H9 (cell line): ENCODE data around the gene DCAF11. TPM values are rescaled to one million over a fixed set of nuclear protein-coding genes. Genes with fewer than 3 reads are reported as not detected.

ENCODE experiments used
- DNase-seq: peaks from one replicate; pipeline ENCODE4 v3.0.0-alpha.2; 2017
- H2AFZ ChIP-seq: one replicate; pipeline ENCODE4 v1.6.1; 2013; ENCODE audit warnings: mild to moderate bottlenecking, low read length, control low read depth, moderate library complexity
- H2AK5ac ChIP-seq: 2 replicates; pipeline ENCODE4 v1.6.1; 2013; ENCODE audit warnings: low read length, control low read depth, mixed read lengths; ENCODE audit not compliant: insufficient read length
- H2BK120ac ChIP-seq: one replicate; pipeline ENCODE4 v1.6.1; 2013; ENCODE audit warnings: low read depth, mild to moderate bottlenecking, low read length, control low read depth, inconsistent platforms; ENCODE audit not compliant: poor library complexity, severe bottlenecking
- H2BK12ac ChIP-seq: 2 replicates; pipeline ENCODE4 v1.6.1; 2013; ENCODE audit warnings: low read length, control low read depth, mixed read lengths, low read depth; ENCODE audit not compliant: insufficient read length
- H2BK15ac ChIP-seq: 2 replicates; pipeline ENCODE4 v1.6.1; 2013; ENCODE audit warnings: low read depth, low read length, control low read depth
- H2BK20ac ChIP-seq: one replicate; pipeline ENCODE4 v1.6.1; 2013; ENCODE audit warnings: low read depth, mild to moderate bottlenecking, low read length, control low read depth, inconsistent platforms; ENCODE audit not compliant: poor library complexity, severe bottlenecking
- H2BK5ac ChIP-seq: 2 replicates; pipeline ENCODE4 v1.6.1; 2013; ENCODE audit warnings: low read length, control low read depth, mixed read lengths; ENCODE audit not compliant: insufficient read length
- H3K14ac ChIP-seq: 2 replicates; pipeline ENCODE4 v1.6.1; 2013; ENCODE audit warnings: low read length, control low read depth; ENCODE audit not compliant: insufficient read depth
- H3K18ac ChIP-seq: 2 replicates; pipeline ENCODE4 v1.6.1; 2013; ENCODE audit warnings: low read depth, mild to moderate bottlenecking, mixed read lengths, low read length, control low read depth; ENCODE audit not compliant: insufficient read length
- H3K23ac ChIP-seq: 2 replicates; pipeline ENCODE4 v1.6.1; 2013; ENCODE audit warnings: low read length, control low read depth, mixed read lengths, low read depth; ENCODE audit not compliant: insufficient read length
- H3K23me2 ChIP-seq: 2 replicates; pipeline ENCODE4 v1.6.1; 2013; ENCODE audit warnings: low read depth, mild to moderate bottlenecking, mixed read lengths, low read length, control low read depth; ENCODE audit not compliant: insufficient read length, poor library complexity, severe bottlenecking
- H3K27ac ChIP-seq: 2 replicates; pipeline ENCODE4 v1.5.1; 2013; ENCODE audit warnings: low read length, control low read depth, mixed read lengths, low read depth; ENCODE audit not compliant: insufficient read length
- H3K27me3 ChIP-seq: 2 replicates; pipeline ENCODE4 v1.6.1; 2013; ENCODE audit warnings: low read length, control low read depth, inconsistent platforms; ENCODE audit not compliant: insufficient read depth
- H3K4ac ChIP-seq: 2 replicates; pipeline ENCODE4 v1.6.1; 2013; ENCODE audit warnings: low read depth, mild to moderate bottlenecking, control low read depth, inconsistent platforms, low read length, moderate library complexity
- H3K4me1 ChIP-seq: 2 replicates; pipeline ENCODE4 v1.6.1; 2013; ENCODE audit warnings: low read length, control low read depth, inconsistent platforms; ENCODE audit not compliant: insufficient read depth
- H3K4me2 ChIP-seq: 2 replicates; pipeline ENCODE4 v1.6.1; 2013; ENCODE audit warnings: low read length, control low read depth, mixed read lengths; ENCODE audit not compliant: insufficient read length, insufficient read depth
- H3K56ac ChIP-seq: 2 replicates; pipeline ENCODE4 v1.6.1; 2013; ENCODE audit warnings: low read depth, mild to moderate bottlenecking, mixed read lengths, low read length, control low read depth; ENCODE audit not compliant: insufficient read length
- H3K79me1 ChIP-seq: 2 replicates; pipeline ENCODE4 v1.6.1; 2013; ENCODE audit warnings: low read depth, mild to moderate bottlenecking, moderate library complexity, low read length, control low read depth, inconsistent platforms; ENCODE audit not compliant: insufficient read depth, poor library complexity, severe bottlenecking
- H3K79me2 ChIP-seq: 2 replicates; pipeline ENCODE4 v1.6.1; 2013; ENCODE audit warnings: low read length, control low read depth, inconsistent platforms; ENCODE audit not compliant: insufficient read depth
- H3K9ac ChIP-seq: 2 replicates; pipeline ENCODE4 v1.6.1; 2013; ENCODE audit warnings: low read length, control low read depth, mixed read lengths; ENCODE audit not compliant: insufficient read length; ENCODE audit errors: extremely low read depth
- H3K9me3 ChIP-seq: one replicate; pipeline ENCODE4 v1.6.1; 2013; ENCODE audit warnings: low read depth, low read length, inconsistent platforms; ENCODE audit not compliant: control insufficient read depth
- H3T11ph ChIP-seq: one replicate; pipeline ENCODE4 v1.6.1; 2013; ENCODE audit warnings: mild to moderate bottlenecking, low read length, control low read depth, inconsistent platforms
- H4K20me1 ChIP-seq: one replicate; pipeline ENCODE4 v1.6.1; 2013; ENCODE audit not compliant: control insufficient read depth, insufficient read length, insufficient read depth
- H4K5ac ChIP-seq: 2 replicates; pipeline ENCODE4 v1.6.1; 2013; ENCODE audit warnings: low read depth, mild to moderate bottlenecking, mixed read lengths, low read length, control low read depth; ENCODE audit not compliant: insufficient read length
- H4K8ac ChIP-seq: replicated peaks from 2 replicates; pipeline ENCODE4 v1.6.1; 2013; ENCODE audit warnings: low read length, control low read depth, mixed read lengths, low read depth; ENCODE audit not compliant: insufficient read length
- H4K91ac ChIP-seq: 2 replicates; pipeline ENCODE4 v1.6.1; 2013; ENCODE audit warnings: low read depth, mild to moderate bottlenecking, moderate library complexity, mixed read lengths, low read length, control low read depth; ENCODE audit not compliant: insufficient read length
- H3K27ac Mint-ChIP-seq, 3 experiments: 2 replicates in 2 of 3; 3 replicates in 1 of 3; pipeline ENCODE4 v1.8.0; 2020 to 2021; ENCODE audit warnings: mixed read lengths in 3 of 3, mild to moderate bottlenecking in 1 of 3, moderate library complexity in 1 of 3
- H3K27me3 Mint-ChIP-seq: 2 replicates; pipeline ENCODE4 v1.8.0; 2021; ENCODE audit warnings: low read depth, mild to moderate bottlenecking, moderate library complexity, mixed read lengths
- H3K36me3 Mint-ChIP-seq, 3 experiments: 2 replicates in 2 of 3; 3 replicates in 1 of 3; pipeline ENCODE4 v1.8.0; 2020 to 2021; ENCODE audit warnings: low read depth in 3 of 3, mixed read lengths in 3 of 3; ENCODE audit not compliant: insufficient read depth in 1 of 3
- H3K4me1 Mint-ChIP-seq, 2 experiments: 2 replicates each; pipeline ENCODE4 v1.8.0; 2020; ENCODE audit warnings: mixed read lengths in 2 of 2
- H3K4me3 Mint-ChIP-seq, 2 experiments: 2 replicates in 1 of 2; 3 replicates in 1 of 2; pipeline ENCODE4 v1.8.0; 2020 to 2021; ENCODE audit warnings: mild to moderate bottlenecking in 2 of 2, mixed read lengths in 2 of 2, moderate library complexity in 1 of 2
- H3K9me3 Mint-ChIP-seq, 2 experiments: 2 replicates in 1 of 2; 3 replicates in 1 of 2; pipeline ENCODE4 v1.8.0; 2020; ENCODE audit warnings: mild to moderate bottlenecking in 2 of 2, mixed read lengths in 2 of 2, moderate library complexity in 1 of 2
- WGBS: extraction: QIAGEN DNeasy Blood & Tissue Kit; methylation state at CpG from one replicate; pipeline ENCODE4 v1.1.7; 2013; ENCODE audit warnings: missing lambda C conversion rate, low lambda C conversion rate, mixed read lengths; ENCODE audit not compliant: insufficient read length; ENCODE audit errors: extremely low coverage; 5-methylcytosine and 5-hydroxymethylcytosine counted together
- total RNA-seq: library from RNA; stranded (reverse); gene quantifications from 2 replicates; pipeline ENCODE4 v1.2.1, GENCODE V29; 2021
- TF ChIP-seq, protein P1 (sequence below): fragments of 200-600 bp; sonication (generic); conservative IDR thresholded peaks from 3 replicates; pipeline ENCODE4 v1.8.0; 2021; ENCODE audit warnings: antibody characterized with exemption, mild to moderate bottlenecking

Gene DCAF11
- total RNA-seq, 1 experiment from 2014 or later: 73.4 TPM

- Histone ChIP-seq H3K23me2 (peaks cover 4% of the 10 kb centered on the region), H3T11ph (no peak overlapping the region), H3K4me1 (peaks cover 5% of the 10 kb centered on the region; the same call in 1 of the 2 replicates), H2BK5ac (no peak overlapping the region), H3K4me2 (no peak overlapping the region), H3K18ac (no peak overlapping the region), H3K27ac (no peak overlapping the region), H2BK20ac (no peak overlapping the region), H2BK120ac (no peak overlapping the region), H2BK12ac (no peak overlapping the region), H2AFZ (no peak overlapping the region), H3K27me3 (no peaks in the 10 kb centered on the region; the same call in 1 of the 2 replicates), H2AK5ac (no peak overlapping the region), H3K56ac (no peak overlapping the region), H4K5ac (no peak overlapping the region), H3K23ac (no peak overlapping the region), H3K14ac (no peak overlapping the region), H3K79me1 (no peaks in the 10 kb centered on the region), H3K9ac (no peak overlapping the region), H2BK15ac (no peak overlapping the region), H3K4ac (no peak overlapping the region), H4K20me1 (no peaks in the 10 kb centered on the region), H3K79me2 (no peaks in the 10 kb centered on the region), H3K9me3 (no peaks in the 10 kb centered on the region), H4K8ac (no peak overlapping the region), H4K91ac (no peak overlapping the region)
- TF ChIP-seq, protein P1, sequence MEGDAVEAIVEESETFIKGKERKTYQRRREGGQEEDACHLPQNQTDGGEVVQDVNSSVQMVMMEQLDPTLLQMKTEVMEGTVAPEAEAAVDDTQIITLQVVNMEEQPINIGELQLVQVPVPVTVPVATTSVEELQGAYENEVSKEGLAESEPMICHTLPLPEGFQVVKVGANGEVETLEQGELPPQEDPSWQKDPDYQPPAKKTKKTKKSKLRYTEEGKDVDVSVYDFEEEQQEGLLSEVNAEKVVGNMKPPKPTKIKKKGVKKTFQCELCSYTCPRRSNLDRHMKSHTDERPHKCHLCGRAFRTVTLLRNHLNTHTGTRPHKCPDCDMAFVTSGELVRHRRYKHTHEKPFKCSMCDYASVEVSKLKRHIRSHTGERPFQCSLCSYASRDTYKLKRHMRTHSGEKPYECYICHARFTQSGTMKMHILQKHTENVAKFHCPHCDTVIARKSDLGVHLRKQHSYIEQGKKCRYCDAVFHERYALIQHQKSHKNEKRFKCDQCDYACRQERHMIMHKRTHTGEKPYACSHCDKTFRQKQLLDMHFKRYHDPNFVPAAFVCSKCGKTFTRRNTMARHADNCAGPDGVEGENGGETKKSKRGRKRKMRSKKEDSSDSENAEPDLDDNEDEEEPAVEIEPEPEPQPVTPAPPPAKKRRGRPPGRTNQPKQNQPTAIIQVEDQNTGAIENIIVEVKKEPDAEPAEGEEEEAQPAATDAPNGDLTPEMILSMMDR: no peak
- Mint-ChIP-seq H3K9me3 (no peaks in the 10 kb centered on the region), H3K27ac (no peak overlapping the region; a peak in 1 of 7 replicates), H3K36me3 (no peaks in the 10 kb centered on the region; a peak in 1 of 7 replicates), H3K4me3 (peak overlapping the region; percentile 74 to 84), H3K4me1 (peaks cover 36 to 43% of the 10 kb centered on the region in 2 experiments), H3K27me3 (peaks cover 32% of the 10 kb centered on the region)
- no peak for DNase-seq
- no CpG with 5 or more reads among the region's 5 CpGs for WGBS
Observed at GRCh38 chr14:24082411-24083080, 32.0 kb upstream of the DCAF11 start.
